ENCODE data around the gene BCL2L1. TPM values are rescaled to one million over a fixed set of nuclear protein-coding genes. Genes with fewer than 3 reads are reported as not detected.

Gene BCL2L1
- polyA plus RNA-seq, 1 of the 3 experiments (the other 2 are of a cell fraction): 99.9 TPM

DNA sequence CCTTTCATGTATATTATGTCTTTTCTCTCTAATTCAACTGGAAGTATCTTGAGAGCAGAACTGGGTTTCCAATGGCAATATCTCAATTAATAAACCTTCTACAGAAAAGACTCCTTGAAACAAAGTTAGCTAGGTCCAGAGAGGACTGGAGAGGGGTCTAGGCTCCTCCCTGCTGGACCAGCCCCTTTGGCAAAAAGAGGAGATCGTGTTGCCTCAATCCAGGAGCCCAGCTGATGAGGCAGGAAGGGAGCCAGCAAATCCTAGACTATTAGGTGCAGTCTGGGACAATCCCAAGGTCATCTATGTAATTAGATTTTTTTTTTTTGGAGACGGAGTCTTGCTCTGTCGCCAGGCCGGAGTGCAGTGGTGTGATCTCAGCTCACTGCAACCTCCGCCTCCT is 21.9 kb downstream of the BCL2L1 start:
- no peaks in the 10 kb centered on the region for H4K20me1 ChIP-seq (ENCODE audit: insufficient read depth)
- ChIA-PET POLR2A (no interaction called here), CTCF (interaction anchor here (1.0 to 1.4 kb wide), 3 partner anchors 11 to 88 kb away, joined by 3 to 6 read pairs (median 3); no protein-coding TSS in a partner anchor)
- peaks cover 97% of the 10 kb centered on the region for H3K79me2 ChIP-seq (ENCODE audit: insufficient read depth)
- TF ChIP-seq MEF2A (IDR thresholded peaks at IDR 0.05; ENCODE audit: borderline replicate concordance, low read depth) (no peak), ZBTB33 (IDR thresholded peaks at IDR 0.05; ENCODE audit: borderline replicate concordance, low read depth) (no peak), SMC3 (IDR thresholded peaks at IDR 0.05; ENCODE audit: low read depth, low read length) (no peak), NFIC (IDR thresholded peaks at IDR 0.05; ENCODE audit: borderline replicate concordance) (no peak), IRF3 (IDR thresholded peaks at IDR 0.05; ENCODE audit: low read depth, low read length) (no peak), FOSL2 (IDR thresholded peaks at IDR 0.05; ENCODE audit: borderline replicate concordance, low read depth) (no peak), RCOR1 (IDR thresholded peaks at IDR 0.05; ENCODE audit: low read length) (no peak), MXI1 (IDR thresholded peaks at IDR 0.05; ENCODE audit: low read depth, low read length) (no peak), EP300 (IDR thresholded peaks at IDR 0.05; ENCODE audit: borderline replicate concordance in 1 of 2, low read depth in 1 of 2, low read length in 1 of 2) (no peak), FOXM1 (IDR thresholded peaks at IDR 0.05; ENCODE audit: low read depth) (no peak), JUND (IDR thresholded peaks at IDR 0.05) (no peak), ELF1 (IDR thresholded peaks at IDR 0.05) (no peak), TEAD4 (IDR thresholded peaks at IDR 0.05; ENCODE audit: borderline replicate concordance, insufficient read depth) (no peak), TCF12 (IDR thresholded peaks at IDR 0.05) (no peak), NRF1 (IDR thresholded peaks at IDR 0.05; ENCODE audit: low read depth, low read length) (no peak), EZH2phosphoT487 (IDR thresholded peaks at IDR 0.05; ENCODE audit: borderline replicate concordance, low read depth) (no peak)
- TF ChIP-seq, protein P1, sequence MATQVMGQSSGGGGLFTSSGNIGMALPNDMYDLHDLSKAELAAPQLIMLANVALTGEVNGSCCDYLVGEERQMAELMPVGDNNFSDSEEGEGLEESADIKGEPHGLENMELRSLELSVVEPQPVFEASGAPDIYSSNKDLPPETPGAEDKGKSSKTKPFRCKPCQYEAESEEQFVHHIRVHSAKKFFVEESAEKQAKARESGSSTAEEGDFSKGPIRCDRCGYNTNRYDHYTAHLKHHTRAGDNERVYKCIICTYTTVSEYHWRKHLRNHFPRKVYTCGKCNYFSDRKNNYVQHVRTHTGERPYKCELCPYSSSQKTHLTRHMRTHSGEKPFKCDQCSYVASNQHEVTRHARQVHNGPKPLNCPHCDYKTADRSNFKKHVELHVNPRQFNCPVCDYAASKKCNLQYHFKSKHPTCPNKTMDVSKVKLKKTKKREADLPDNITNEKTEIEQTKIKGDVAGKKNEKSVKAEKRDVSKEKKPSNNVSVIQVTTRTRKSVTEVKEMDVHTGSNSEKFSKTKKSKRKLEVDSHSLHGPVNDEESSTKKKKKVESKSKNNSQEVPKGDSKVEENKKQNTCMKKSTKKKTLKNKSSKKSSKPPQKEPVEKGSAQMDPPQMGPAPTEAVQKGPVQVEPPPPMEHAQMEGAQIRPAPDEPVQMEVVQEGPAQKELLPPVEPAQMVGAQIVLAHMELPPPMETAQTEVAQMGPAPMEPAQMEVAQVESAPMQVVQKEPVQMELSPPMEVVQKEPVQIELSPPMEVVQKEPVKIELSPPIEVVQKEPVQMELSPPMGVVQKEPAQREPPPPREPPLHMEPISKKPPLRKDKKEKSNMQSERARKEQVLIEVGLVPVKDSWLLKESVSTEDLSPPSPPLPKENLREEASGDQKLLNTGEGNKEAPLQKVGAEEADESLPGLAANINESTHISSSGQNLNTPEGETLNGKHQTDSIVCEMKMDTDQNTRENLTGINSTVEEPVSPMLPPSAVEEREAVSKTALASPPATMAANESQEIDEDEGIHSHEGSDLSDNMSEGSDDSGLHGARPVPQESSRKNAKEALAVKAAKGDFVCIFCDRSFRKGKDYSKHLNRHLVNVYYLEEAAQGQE (IDR thresholded peaks at IDR 0.05; ENCODE audit: low read depth, low read length): no peak
- TF ChIP-seq, protein P2, sequence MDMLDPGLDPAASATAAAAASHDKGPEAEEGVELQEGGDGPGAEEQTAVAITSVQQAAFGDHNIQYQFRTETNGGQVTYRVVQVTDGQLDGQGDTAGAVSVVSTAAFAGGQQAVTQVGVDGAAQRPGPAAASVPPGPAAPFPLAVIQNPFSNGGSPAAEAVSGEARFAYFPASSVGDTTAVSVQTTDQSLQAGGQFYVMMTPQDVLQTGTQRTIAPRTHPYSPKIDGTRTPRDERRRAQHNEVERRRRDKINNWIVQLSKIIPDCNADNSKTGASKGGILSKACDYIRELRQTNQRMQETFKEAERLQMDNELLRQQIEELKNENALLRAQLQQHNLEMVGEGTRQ (IDR thresholded peaks at IDR 0.05; ENCODE audit: borderline replicate concordance, low read depth, low read length): no peak
- TF ChIP-seq, protein P3, sequence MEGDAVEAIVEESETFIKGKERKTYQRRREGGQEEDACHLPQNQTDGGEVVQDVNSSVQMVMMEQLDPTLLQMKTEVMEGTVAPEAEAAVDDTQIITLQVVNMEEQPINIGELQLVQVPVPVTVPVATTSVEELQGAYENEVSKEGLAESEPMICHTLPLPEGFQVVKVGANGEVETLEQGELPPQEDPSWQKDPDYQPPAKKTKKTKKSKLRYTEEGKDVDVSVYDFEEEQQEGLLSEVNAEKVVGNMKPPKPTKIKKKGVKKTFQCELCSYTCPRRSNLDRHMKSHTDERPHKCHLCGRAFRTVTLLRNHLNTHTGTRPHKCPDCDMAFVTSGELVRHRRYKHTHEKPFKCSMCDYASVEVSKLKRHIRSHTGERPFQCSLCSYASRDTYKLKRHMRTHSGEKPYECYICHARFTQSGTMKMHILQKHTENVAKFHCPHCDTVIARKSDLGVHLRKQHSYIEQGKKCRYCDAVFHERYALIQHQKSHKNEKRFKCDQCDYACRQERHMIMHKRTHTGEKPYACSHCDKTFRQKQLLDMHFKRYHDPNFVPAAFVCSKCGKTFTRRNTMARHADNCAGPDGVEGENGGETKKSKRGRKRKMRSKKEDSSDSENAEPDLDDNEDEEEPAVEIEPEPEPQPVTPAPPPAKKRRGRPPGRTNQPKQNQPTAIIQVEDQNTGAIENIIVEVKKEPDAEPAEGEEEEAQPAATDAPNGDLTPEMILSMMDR (IDR thresholded peaks at IDR 0.05): no peak
- DNase-seq: no peak
- H3K27ac ChIP-seq (ENCODE audit: low read depth in 2 of 2, low read length in 1 of 2): peak overlapping the region in 1 of 2 experiments; percentile 92; a peak in 3 of 4 replicates
- 98% methylated on average over 5 of the region's 5 CpGs for WGBS (ENCODE audit: low lambda C conversion rate)
- H3K9me3 ChIP-seq: no peaks in the 10 kb centered on the region
- no peaks in the 10 kb centered on the region for H3K9me2 ChIP-seq
- peaks cover 6 to 32% of the 10 kb centered on the region in 2 experiments for H3K36me3 ChIP-seq (replicated peaks in 1 of 2; ENCODE audit: control insufficient read depth in 1 of 2, insufficient read depth in 2 of 2, low read length in 1 of 2)
- H3K4me2 ChIP-seq: no peak overlapping the region
- peaks cover 3 to 31% of the 10 kb centered on the region in 2 experiments; a peak in 3 of 4 replicates for H3K4me1 ChIP-seq (ENCODE audit: control insufficient read depth in 1 of 2, insufficient read depth in 2 of 2, low read depth in 1 of 2, low read length in 1 of 2)
- H3K27me3 ChIP-seq (ENCODE audit: insufficient read depth): no peaks in the 10 kb centered on the region
- H2AFZ ChIP-seq (ENCODE audit: low read depth): no peak overlapping the region
- no peak overlapping the region for H3K9ac ChIP-seq
- H3F3A ChIP-seq (replicated peaks; ENCODE audit: insufficient read depth): peaks cover 51% of the 10 kb centered on the region
- no peak overlapping the region for H3K4me3 ChIP-seq (ENCODE audit: low read depth in 2 of 2, low read length in 1 of 2)

Measured in SK-N-SH (cell line).